Measurements from ENCODE around the gene KLF1.
A peak's percentile ranks its signal among the peaks of the same experiment; 100 is the strongest.
"Not testable (repeated sequence)": the region's sequence is repeated elsewhere in the genome, so short reads cannot be mapped to it uniquely, and the experiment has no call there.

The KLF1 gene

DNA sequence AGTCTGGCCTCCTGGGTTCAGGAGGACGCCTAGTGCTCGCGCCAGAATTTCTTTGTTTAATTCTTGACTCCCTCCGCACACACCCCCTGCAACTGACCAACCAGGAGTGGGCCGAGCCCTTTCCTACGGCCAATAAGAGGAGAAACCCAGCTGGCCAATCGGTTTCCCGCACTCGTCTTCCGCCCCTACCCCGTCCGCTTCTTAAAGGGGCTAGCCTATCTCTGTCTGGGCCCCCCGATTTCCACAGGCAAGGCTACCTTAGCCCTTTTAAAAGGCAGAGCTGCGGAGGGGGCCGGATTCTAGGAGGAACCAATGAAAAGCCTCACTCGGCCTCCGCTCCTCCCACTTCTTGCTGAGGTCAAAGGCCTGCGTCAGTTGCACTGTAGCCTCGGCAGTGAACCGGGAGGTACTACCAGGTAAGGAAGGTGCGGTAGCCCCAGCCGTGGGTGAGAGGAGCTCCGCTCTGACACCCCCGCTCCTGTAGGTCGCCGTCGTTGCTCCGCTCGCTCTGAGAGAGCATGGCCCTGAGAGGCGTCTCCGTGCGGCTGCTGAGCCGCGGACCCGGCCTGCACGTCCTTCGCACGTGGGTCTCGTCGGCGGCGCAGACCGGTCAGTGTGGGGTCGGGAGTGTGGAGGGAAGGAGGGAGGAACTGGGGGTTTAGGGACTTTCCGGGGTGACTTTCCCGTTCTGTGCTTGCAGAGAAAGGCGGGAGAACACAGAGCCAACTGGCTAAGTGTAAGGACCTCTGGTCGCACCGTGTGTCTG lies 4.0 kb upstream of the KLF1 start, which contains the start of gene GCDH:
GCDH (plus strand) TSS at position 374 of the 766 bp plus-strand sequence; CDS start at position 519, 145 bp downstream.
- peak; percentile 99 for DNase-seq

DNA sequence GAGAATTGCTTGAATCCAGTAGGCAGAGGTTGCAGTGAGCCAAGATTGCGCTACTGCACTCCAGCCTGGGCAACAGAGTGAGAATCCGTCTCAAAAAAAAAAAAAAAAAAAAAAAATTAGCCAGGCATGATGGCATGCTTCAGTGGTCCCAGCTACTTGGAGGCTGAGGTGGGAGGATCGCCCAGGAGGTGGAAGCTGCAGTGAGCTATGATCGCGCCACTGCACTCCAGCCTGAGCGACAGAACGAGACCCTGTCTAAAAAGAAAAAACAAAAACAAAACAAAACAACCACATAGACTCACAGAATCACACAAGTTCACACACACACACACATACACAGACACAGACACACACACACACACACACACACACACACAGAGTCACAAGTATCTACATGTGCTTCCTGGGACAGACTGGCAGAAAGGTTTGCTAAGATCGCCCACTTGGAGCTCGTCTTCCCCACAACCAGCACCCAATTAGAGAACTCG lies 3.3 kb upstream of the KLF1 start:
- not testable (repeated sequence) for DNase-seq

DNA sequence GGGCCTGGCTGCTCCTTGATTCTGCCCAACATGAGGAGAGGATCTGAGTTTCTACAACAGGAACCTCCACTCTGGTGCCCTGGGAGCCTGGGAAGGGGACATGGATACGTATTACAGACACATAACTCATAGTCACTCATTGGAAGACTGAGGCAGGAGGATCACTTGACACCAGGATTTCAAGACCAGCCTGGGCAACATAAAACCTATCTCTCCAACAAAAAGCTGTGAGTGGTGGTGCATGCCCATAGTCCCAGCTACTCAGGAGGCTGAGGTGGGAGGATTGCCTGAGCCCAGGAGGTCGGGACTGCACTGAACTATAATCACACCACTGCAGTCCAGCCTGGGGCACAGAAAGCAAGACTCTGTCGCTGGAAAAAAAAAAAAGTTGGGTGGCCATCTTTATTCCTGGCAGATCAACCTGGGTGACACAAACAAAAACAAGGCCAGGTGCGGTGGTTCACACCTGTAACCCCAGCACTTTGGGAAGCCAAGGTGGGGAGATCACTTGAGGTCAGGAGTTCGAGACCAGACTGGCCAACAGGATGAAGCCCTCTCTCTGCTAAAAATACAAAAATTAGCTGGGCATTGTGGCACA lies 1.1 kb upstream of the KLF1 start:
- DNase-seq, result no peak

DNA sequence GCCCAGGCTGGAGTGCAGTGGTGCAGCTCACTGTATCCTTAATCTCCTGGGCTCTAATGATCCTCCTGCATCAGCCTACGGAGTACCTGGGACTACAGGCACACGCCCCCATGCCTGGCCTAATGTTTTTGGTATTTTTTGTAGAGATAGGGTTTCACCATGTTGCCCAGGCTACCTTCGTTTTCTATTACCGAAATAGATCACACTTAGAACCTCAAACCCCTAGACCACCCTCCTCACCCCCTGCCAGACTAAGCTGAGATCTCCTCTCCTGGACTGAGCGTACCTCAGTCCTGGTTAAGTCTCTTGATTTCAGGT lies 391 bp downstream of the KLF1 start:
- DNase-seq, result no peak

DNA sequence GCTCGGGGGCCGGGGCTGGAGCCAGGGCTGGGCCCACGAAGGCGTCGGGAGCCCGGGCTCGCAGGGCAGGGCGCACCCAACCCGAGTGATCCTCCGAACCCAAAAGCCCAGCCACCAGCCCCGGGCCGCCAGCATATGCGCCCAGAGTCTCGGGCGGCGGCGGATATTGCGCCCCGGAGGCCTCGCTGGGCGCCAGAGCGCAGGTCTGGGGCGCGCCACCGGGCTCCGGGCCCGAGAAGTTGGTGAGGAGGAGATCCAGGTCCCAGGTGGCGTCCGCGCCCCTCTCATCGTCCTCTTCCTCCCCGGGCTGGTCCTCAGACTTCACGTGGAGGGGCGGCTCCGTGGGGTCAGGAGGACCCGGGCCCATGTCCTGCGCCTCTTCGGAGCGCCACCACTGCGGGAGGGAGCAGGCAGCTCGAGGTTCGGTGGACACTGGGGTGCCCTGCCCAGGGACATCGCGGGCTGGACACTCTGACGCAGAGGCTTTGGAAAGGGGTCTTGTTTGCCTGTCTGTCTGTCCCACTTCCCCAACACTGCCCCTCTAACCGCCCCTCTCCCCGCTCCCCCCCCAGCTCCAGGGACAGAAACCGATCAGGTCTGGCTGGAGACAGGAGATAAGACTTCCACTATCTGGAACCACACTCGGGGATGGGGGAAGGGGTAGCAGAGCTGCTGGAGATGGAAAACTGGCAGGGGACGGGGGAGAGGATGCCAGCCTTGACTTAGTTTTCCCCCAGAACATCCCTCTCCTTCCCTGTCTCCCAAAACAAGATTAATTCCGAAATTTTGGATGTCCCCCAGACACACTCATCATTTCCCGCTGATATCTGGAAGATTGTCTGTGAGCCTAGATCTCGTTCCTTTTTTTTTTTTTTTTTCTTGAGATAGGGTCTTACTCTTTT lies 1.0 kb downstream of the KLF1 start:
- no peak for DNase-seq

- DNase-seq, result peak; percentile 19
Observed at GRCh38 chr19:12884926-12885748, 1.9 kb downstream of the KLF1 start.

DNA sequence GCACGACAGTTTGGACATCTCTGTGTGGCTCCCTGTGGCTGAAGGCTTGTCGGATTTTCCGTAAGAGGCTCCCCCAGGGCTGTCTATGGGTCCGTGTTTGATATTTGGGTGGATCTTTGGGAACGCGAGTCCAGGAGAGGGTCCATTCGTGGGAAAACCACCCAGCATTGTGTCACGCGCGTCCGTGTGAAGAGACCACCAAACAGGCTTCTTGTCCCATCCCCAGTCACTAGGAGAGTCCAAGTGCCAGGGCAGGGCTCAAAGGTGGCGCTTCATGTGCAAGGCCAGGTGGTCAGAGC lies 2.4 kb downstream of the KLF1 start:
- DNase-seq, result no peak

DNA sequence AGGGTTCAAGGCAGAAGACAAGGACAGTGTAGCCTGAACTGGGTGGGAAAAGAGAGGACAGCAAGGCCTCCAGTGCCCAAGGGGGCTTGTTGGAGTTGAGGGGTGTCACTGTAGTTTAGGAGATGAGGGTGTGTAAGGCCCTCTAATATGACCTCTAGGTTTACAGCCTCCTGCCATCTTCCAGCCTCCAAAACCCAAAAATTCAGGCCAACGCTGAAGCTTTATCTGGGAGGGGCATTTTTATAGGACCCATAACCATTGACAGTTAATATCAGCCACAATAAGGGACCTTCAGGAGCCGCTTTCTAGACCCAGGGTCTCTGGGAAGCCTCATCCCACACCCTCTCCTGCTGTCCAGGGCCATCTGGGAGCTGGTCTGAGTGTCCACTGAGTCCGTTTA lies 2.8 kb downstream of the KLF1 start:
- no peak for DNase-seq

DNA sequence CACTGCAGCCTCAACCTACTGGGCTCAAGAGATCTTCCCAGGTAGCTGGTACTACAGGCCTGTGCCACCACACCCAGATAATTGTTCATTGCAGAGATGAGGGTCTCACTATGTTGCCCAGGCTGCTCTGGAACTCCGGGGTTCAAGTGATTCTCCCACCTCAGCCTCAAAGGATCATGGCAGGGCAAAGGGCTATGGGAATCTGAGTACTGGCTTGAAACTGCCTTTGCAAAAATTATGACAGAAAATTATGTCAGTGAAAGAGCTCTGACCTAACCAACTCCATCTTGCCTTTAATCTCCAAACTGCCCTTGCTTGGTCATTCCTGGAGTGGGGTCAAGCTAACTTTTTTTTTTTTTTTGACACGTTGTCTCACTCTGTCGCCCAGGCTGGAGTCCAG lies 4.4 kb downstream of the KLF1 start:
- no peak for DNase-seq

DNA sequence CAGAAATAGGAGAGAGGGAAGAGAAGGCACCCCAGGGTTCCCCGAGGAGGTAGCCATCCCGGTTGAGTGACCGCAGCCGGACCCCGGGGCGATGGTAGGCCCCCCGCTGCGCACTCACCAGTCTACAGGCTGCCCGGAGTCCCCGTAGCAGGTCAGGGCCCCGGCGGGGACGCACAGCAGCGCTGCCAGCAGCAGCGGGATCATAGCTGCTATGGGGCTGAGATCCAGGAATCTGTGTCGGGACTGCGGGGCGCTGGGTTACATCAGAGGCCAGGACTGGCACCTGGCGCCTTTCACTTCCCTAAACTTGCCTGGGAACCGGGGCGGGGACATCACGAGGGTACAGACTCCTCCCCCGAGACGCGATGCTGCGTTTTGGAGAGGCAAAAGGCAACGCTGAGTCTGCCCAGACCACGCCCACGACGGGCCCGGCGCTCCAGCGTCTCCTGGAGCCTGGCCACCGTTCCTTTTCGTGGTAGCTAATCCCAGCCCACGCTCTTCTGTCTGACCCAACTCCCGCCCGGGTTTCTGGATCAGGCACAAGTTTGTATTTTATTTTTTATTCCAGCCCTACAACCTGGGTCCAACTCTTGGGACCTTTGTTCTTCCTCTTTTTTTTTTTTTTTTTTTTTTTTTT lies 5.7 kb downstream of the KLF1 start, which contains the start of gene DNASE2:
DNASE2 (minus strand) TSS at position 278 of the 637 bp plus-strand sequence; CDS start at position 204, 74 bp downstream.
- DNase-seq, result peak; percentile 88

DNA sequence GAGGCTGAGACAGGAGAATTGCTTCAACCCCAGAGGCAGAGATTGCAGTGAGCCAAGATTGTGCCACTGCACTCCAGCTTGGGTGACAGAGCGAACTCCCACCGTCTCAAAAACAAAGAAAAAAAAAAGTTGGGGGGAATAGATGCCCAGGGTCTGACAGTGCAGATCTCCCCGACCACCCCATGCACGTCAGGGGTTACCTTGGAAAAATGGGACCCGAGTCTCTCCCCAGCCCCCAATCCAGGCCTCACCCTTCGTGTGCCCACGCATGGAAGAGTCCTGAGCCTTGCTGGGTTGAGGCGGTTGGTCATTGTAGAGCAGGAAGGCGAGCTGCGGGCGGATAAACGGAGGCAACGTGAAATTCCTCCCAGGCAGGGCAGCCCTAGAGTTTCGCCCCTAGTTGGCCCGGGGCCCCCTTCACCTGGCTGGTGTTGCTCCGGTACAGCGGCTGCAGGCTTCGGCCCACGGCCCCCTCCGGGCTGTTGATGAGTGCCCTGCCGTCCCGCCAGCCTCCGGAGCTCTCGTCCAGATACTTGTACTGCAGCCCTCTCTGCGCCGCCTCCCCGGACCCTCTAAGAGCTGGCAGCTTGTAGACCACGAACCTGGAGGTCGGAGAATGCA lies 6.3 kb downstream of the KLF1 start:
- no peak for DNase-seq

DNA sequence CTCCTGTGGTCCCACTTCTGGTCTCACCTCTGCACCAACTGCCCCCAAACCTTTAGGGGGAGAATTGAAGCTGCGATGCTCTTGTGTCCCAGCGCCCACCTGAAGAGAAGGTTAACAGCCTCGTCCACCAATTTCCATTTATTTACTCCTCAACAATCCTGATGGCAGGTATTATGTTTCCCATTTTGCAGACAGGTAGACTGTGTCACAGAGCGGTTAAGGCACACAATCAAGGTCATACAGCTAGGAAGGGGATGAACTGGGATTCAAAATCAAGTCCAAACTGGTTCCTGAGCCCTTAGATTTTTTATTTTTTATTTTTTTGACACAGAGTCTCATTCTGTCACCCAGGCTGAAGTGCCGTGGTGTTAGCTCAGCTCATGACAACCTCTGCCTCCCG lies 11.9 kb downstream of the KLF1 start:
- DNase-seq, result no peak

GRCh38 chr19:12873891-12874745 lies 12.9 kb downstream of the KLF1 start:
- no peak for DNase-seq

DNA sequence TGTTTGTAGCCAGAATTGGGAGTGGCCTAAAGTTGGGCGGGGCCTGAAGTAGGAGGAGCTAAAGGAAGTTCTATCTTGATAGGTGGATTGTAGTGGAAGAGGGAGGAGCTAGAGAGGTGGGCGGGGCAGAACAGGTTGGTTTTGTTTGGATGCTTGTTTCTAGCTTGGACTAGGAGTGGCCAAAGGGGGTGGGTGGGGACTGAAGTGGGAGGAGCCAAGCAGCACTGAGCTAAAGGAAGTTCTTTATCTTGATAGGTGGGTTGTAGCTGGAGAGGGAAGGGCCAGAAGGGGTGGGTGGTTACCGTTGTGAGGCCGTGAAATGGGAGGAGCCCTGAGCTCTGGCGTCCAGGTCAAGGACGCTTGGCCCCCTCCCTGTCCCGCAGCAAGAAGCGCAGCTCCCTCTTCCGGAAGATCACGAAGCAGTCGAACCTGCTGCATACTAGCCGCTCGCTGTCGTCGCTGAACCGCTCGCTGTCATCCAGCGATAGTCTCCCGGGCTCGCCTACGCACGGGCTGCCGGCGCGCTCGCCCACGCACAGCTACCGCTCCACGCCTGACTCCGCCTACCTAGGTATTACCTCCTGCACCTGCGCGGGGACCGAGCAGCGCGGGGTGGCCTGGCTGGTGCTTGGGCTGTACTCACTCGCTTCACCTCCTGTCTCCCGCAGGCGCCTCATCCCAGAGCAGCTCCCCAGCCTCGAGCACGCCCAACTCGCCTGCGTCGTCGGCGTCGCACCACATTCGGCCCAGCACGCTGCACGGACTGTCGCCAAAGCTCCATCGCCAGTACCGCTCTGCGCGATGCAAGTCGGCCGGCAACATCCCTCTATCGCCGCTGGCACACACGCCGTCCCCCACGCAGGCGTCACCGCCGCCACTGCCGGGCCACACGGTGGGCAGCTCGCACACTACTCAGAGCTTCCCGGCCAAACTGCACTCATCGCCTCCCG lies 13.8 kb downstream of the KLF1 start:
- peak; percentile 36 for DNase-seq

DNA sequence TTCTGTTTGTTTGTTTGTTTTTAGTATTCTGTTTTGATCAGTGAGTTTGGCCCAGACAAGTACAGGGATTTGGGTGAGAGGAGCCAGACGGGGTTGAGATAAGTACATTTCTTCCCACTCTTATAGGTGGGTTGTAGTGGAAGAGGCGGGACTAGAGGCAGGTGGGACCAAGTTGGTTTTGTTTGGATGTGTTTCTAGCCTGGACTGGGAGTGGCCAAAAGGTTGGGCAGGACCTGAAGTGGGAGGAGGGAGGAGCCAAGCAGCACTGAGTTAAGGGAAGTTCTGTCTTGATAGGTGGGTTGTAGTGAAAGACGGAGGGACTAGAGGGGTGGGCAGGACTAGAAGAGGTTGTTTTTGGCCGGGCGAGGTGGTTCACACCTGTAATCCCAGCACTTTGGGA lies 14.7 kb downstream of the KLF1 start:
- no peak for DNase-seq

DNA sequence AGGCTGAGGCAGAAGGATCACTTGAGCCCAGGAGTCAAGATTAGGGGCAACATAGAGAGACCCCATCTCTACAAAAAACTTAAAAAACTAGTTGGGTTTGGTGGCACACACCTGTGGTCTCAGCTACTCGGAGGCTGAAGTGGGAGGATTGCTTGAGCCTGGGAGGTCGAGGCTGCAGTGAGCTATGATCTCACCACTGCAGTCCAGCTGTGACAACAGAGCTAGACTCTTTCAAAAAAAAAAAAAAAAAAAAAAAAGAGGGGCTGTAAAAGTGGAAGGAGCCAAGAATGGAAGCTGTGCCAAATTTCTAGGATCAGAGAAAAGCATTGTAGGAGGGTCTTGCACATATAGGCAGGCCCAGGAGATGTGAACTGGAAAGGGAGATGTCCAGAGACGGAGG lies 15.3 kb downstream of the KLF1 start:
- no peak for DNase-seq

DNA sequence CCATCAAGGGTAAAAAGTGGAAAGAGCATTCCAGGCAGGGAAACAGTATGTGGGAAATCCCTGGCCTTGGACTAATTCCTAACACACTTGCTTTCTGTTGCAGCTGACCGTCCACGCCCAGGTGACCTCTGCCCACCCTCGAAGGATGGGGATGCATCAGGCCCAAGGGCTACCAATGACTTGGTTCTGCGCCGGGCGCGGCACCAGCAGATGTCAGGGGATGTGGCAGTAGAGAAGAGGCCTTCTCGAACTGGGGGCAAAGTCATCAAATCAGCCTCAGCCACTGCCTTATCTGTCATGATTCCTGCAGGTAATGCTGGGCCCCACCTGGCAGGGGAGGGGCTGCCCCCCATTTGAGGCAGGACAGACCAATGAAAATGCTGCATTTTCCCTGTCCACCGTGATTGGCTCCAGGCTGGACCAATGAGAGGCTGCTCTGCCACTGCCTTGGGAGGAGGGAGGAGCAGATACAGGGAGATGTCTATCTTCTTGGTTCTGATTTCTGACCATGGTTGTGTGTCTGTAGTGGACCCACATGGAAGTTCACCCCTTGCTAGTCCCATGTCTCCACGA lies 18.4 kb downstream of the KLF1 start:
- no peak for DNase-seq

- peak; percentile 60 for DNase-seq
Observed at GRCh38 chr19:12867120-12868099, 19.6 kb downstream of the KLF1 start.

Data from fibroblast of skin of abdomen (primary cell).